Measurements from ENCODE around the gene SKOR1.

The SKOR1 gene

GRCh38 chr15:67829647-67830504 lies 4.6 kb downstream of the SKOR1 start:
- in situ Hi-C loops (cut with MboI; ENCODE audit: low sequenced_read_pairs): loop anchor here (10.0 kb wide), 3 partner anchors 325 to 925 kb away; no protein-coding TSS in a partner anchor

GRCh38 chr15:67831363-67831762 lies 6.1 kb downstream of the SKOR1 start:
- in situ Hi-C loops (cut with MboI; ENCODE audit: low sequenced_read_pairs): loop anchor here (10.0 kb wide), 3 partner anchors 327 to 927 kb away; no protein-coding TSS in a partner anchor

GRCh38 chr15:67832031-67832551 lies 6.8 kb downstream of the SKOR1 start:
- in situ Hi-C loops (cut with MboI; ENCODE audit: low sequenced_read_pairs): loop anchor here (10.0 kb wide), 3 partner anchors 327 to 927 kb away; no protein-coding TSS in a partner anchor

- in situ Hi-C loops (cut with MboI; ENCODE audit: low sequenced_read_pairs): loop anchor here (10.0 kb wide), 3 partner anchors 328 to 928 kb away; no protein-coding TSS in a partner anchor
These were observed 7.8 kb downstream of the SKOR1 start for GRCh38 chr15:67832897-67833709.

- in situ Hi-C loops (cut with MboI; ENCODE audit: low sequenced_read_pairs): loop anchor here (10.0 kb wide), 3 partner anchors 329 to 929 kb away; no protein-coding TSS in a partner anchor
These were observed 8.6 kb downstream of the SKOR1 start for GRCh38 chr15:67833710-67834511.

- in situ Hi-C loops (cut with MboI; ENCODE audit: low sequenced_read_pairs): loop anchor here (10.0 kb wide), 3 partner anchors 330 to 930 kb away; no protein-coding TSS in a partner anchor
These were observed 9.4 kb downstream of the SKOR1 start for GRCh38 chr15:67834581-67835296.

GRCh38 chr15:67835297-67836133 lies 10.2 kb downstream of the SKOR1 start:
- in situ Hi-C loops (cut with MboI; ENCODE audit: low sequenced_read_pairs): loop anchor here (10.0 kb wide), 3 partner anchors 331 to 931 kb away; no protein-coding TSS in a partner anchor

GRCh38 chr15:67836134-67836455 lies 10.8 kb downstream of the SKOR1 start:
- in situ Hi-C loops (cut with MboI; ENCODE audit: low sequenced_read_pairs): loop anchor here (10.0 kb wide), 3 partner anchors 331 to 931 kb away; no protein-coding TSS in a partner anchor

- in situ Hi-C loops (cut with MboI; ENCODE audit: low sequenced_read_pairs): loop anchor here (10.0 kb wide), 3 partner anchors 332 to 932 kb away; no protein-coding TSS in a partner anchor
These were observed 11.2 kb downstream of the SKOR1 start for GRCh38 chr15:67836477-67836876.

GRCh38 chr15:67836955-67837354 lies 11.6 kb downstream of the SKOR1 start:
- in situ Hi-C loops (cut with MboI; ENCODE audit: low sequenced_read_pairs): loop anchor here (10.0 kb wide), 3 partner anchors 332 to 932 kb away; no protein-coding TSS in a partner anchor

- in situ Hi-C loops (cut with MboI; ENCODE audit: low sequenced_read_pairs): loop anchor here (10.0 kb wide), 3 partner anchors 334 to 934 kb away; no protein-coding TSS in a partner anchor
These were observed 13.6 kb downstream of the SKOR1 start for GRCh38 chr15:67838789-67839332.

- in situ Hi-C loops (cut with MboI; ENCODE audit: low sequenced_read_pairs): loop anchor here (10.0 kb wide), 3 partner anchors 335 to 935 kb away; no protein-coding TSS in a partner anchor
These were observed 14.2 kb downstream of the SKOR1 start for GRCh38 chr15:67839499-67839928.

- in situ Hi-C loops (cut with MboI; ENCODE audit: low sequenced_read_pairs): loop anchor here (10.0 kb wide), 3 partner anchors 335 to 935 kb away; no protein-coding TSS in a partner anchor
These were observed 14.8 kb downstream of the SKOR1 start, which contains the start of gene RNU6-1 for GRCh38 chr15:67839929-67840748. TSS of gene RNU6-1 (minus strand) at chr15:67840045.

- in situ Hi-C loops (cut with MboI; ENCODE audit: low sequenced_read_pairs): no loop called here
These were observed 15.6 kb downstream of the SKOR1 start for GRCh38 chr15:67840749-67841512.

- in situ Hi-C loops (cut with MboI; ENCODE audit: low sequenced_read_pairs): no loop called here
These were observed 16.1 kb downstream of the SKOR1 start for GRCh38 chr15:67841513-67841762.

- in situ Hi-C loops (cut with MboI; ENCODE audit: low sequenced_read_pairs): no loop called here
These were observed 17.8 kb downstream of the SKOR1 start for GRCh38 chr15:67843092-67843501.
